IPS DF 4.7 (cell line): ENCODE data around the gene PTPRN2.

Experiments used
- DNase-seq: peaks from one replicate; pipeline ENCODE4 v3.0.0-alpha.2; 2013; ENCODE audit warnings: low spot score; ENCODE audit errors: extremely low read depth

The PTPRN2 gene

DNA sequence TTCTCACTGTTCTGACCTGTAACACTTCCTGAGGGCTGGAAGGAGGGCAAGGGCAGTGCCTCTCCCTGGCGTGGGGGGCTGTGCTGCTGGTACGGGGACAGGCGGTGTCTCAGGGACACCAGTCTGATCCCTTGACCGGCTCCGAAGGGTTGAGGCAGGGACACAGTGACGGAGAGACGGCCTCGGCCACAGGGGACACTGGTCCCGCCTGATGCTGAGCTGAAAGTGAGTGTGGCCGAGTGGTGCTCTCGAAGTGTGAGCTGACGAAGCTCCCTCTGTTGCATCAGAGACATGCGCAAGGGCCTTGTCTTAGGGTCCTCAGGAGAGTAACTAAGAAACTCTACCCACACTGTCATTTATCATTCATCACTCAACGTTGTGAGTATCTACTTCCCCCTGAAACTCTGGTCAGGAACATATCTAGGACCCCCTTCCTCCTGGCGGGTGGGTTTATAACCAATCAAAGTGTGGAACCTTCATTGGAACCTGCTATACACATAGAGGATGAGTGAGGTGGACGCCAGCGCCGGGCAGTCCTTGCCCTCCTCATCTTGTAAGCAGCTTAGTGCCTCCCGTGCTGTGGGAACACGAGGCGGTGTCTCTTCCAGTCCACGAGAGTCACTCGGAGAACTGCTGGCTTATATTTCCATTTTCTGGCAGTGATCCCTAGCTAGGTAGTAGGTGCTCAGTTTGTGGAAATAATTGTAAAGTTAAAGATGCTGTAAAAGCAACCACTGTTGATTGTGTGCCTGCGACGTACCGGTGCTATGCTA lies 967.7 kb downstream of the PTPRN2 start:
- DNase-seq, result no peak

DNA sequence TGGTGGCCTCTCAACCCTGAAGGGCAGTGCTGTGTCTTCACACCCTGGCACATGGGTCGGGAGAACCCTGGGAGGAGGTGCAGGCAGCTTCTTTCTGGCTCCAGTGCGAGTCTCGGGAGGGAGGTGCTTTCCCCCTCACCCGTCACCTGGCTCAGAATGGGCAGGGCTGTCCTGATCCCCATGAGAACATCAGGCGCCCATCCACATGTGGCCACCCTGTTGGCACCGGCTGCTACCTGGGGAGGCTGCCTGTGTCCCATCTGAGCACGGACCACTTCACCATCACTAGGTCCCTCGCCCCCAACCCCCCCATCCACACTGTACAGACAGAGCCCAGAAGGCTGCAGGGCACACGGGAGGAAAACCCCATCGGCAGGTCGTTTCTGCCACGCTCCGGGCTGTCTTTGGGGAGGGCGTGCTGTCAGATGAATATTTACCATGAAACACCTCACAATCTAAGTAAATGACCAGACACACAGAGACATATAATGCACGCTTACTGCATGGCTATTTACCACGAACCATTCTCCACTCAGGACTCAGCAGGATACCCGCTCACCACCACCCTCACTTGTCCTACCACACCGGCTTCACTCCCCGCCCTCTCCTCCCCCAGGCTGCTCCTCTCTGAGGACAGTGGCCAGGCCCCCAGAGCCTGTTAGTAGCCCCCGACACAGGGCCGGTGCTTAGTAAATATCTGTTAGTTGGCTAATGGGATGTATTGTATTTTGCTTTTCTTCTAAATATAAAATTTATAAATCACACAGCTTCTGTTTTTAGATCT lies 968.6 kb downstream of the PTPRN2 start:
- no peak for DNase-seq

DNA sequence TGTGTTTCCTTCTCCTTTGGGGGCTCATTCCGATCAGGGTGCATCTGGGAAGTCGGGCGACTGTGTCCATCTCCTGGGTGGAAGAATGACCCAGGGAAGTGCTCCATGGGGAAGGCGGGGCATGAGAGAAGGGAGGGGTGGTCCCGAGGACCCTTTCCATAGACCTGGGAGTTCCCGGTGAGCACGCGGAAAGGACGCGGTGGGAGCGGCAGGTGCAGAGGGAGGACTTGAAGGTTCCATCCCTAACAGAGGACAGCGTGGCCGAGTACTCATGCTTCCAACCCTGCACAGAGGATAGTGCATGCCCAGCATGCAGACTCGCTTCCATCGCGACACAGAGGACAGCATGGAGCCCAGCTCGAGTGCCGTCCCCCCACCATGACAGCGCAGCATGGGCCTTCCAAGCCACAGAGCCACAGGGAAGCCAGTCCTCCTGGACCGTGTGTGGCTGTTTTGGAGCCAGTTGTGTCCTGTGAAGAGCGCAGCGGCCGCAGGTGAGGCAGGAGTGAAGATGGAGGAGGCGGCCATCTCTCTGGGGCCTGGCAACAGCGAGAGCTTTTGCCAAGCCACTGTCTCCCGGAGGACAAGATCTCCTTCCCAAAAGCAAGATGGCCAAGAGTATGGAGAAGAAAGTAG lies 969.4 kb downstream of the PTPRN2 start:
- no peak for DNase-seq

DNA sequence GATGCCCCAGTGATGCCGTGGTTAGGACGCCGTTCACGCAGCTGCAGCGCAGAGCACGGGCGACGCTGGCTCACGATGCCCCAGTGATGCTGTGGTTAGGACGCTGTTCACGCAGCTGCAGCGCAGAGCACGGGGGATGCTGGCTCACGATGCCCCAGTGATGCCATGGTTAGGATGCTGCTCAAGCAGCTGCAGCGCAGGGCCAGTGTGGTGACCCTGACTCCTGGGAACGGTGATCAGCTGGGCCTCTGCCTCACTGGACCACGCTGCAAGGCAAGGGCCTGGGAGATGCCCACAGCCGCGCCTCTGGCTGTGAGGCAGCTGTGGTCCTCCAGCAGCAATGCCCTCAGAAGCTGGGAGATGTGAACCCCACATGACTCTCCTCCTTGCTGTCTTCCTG lies 970.2 kb downstream of the PTPRN2 start:
- DNase-seq, result no peak

DNA sequence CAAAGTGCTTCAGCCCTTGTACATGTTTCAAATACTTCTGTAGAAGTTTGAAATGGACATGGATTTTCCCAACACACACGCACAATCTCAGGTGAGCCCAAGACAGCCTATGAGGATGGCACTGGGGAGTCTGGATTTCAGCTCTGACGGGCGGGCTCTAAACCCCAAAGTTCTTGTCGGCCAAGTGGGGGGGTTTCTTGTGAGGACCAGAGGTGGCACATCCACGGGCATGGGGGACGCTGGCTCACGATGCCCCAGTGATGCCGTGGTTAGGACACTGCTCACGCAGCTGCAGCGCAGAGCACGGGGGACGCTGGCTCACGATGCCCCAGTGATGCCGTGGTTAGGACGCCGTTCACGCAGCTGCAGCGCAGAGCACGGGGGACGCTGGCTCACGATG lies 970.7 kb downstream of the PTPRN2 start:
- DNase-seq, result no peak

DNA sequence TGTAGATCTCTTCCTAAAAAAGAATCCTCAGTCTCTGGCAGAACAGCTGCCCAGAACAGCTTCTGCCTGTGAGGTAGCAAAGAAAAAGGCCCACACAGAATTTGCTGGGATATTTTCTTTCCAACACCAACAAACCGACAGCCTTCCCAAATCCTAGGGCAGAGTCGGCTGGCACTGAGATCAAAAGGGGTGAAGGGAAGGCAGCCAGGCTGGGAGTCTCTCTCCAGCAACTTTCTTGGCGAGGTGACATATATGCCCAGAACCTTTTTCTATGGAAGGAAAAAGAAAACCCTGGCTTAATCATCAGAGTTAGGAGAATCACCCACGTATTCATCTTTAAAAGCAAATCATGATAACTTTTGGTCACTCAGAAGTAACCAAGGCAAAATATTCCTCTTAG lies 971.2 kb downstream of the PTPRN2 start:
- DNase-seq, result no peak

DNA sequence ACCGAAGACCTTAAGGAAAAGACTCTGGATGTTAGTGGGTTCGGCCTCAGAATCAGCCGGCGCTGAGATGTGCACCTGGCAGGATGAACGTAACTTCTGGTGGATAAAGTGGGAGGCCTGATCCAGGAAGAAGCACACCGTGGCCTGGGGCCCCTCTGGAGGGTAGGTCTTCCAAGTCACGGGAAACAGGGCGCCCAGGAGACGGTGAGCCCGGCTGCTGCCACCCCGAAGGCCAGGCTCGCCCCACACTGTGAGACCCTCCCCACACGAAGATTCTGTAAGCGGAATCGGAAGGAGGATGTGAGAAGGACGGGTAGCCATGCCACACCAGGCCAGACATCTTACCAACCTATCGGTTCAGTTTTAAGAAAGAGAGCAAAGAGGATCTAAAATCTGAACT lies 971.8 kb downstream of the PTPRN2 start:
- no peak for DNase-seq

DNA sequence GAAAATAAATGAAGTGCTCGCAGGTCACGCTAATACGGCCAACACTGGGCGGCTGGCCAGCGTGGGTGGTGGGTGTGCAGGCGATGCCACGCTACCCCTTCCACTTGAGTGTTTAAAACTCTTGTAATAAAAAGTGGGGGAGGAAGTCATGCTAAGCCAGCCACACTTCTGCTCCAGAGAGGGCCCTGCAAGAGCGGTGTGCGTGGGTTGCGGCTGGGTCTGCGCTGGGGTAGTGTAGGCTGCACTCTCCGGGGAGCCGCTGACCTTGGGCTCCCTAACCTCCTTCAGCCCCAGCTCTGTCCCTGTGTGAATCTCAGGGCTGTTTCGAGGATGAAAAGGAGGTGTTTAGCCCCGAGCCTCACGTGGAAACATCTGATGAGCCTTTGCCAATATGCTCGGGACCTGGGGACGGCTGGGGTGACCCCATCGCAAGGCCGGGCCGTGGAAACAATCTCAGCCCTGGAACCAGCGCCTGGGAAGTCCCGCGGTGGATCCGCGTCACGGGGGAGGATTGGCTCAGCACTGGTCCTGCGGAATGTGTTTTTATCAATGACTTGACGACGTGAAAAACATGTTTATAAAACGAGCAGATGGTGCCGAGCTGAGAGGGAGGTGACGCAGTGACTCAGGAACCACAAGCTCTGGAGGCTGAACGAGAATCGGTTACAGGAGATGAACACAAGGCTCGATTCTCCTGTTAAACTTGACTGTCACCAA lies 972.4 kb downstream of the PTPRN2 start:
- DNase-seq, result no peak

DNA sequence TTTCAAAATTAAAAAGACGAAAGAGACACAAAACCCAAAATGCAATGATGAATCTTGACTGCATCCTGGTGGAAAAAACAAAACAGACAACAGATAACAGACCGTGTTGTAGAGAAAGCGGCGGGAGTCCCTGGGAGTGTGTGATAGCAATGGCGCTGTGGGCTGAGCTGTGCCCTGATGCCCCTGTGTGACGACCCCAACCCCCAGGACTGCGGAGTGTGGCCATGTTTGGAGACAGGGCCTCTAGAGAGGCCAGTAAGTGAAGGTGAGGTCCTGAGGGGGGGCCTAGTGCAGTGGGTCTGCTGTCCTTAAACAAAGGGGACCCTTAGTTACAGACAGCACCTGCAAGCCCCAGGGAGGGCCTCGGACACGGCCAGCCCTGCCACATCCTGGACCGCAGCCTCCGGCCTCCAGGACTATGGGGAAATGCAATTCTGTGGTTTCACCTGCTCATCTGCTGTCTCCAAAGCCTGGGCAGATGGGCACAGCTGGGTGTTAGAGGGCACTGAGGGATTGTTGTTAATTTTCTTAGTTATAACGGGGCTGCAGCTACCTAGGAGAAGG lies 973.1 kb downstream of the PTPRN2 start:
- DNase-seq, result no peak

DNA sequence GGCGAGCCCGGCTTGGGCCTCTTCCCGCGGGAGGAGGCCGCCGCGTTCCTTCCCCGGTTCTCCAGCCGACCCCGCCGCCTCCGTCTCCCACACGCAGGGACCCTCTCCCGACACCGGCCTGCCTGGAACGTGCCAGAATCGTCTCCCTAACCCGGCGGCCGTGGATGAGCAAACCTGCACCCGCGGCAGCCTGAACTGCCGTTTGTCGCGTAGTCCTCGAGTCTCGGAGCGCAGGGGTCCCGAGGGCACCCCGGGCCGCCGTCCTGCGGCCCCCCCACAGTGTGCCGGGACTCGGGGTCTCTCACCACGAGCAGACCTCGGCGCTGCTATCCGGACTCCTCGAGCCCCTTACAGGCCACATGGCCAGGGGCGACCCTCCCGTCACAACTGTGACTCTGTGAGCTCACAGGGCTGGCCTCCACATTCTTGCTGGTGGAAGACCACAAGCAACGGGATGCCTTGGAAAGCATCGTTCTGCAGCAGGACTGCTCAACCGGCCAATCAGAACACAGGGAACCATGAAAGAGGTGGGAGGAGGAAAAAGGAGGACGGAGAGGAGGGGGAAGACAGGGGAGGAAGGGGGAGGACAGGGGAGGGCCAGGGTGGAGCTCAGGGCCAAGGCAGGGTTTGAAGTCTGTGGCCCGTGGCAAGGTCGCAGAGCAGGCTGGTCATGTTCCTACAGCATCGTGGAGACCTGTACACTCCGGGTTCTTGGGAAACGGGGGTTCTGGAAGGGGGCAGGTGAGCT lies 973.9 kb downstream of the PTPRN2 start:
- no peak for DNase-seq

DNA sequence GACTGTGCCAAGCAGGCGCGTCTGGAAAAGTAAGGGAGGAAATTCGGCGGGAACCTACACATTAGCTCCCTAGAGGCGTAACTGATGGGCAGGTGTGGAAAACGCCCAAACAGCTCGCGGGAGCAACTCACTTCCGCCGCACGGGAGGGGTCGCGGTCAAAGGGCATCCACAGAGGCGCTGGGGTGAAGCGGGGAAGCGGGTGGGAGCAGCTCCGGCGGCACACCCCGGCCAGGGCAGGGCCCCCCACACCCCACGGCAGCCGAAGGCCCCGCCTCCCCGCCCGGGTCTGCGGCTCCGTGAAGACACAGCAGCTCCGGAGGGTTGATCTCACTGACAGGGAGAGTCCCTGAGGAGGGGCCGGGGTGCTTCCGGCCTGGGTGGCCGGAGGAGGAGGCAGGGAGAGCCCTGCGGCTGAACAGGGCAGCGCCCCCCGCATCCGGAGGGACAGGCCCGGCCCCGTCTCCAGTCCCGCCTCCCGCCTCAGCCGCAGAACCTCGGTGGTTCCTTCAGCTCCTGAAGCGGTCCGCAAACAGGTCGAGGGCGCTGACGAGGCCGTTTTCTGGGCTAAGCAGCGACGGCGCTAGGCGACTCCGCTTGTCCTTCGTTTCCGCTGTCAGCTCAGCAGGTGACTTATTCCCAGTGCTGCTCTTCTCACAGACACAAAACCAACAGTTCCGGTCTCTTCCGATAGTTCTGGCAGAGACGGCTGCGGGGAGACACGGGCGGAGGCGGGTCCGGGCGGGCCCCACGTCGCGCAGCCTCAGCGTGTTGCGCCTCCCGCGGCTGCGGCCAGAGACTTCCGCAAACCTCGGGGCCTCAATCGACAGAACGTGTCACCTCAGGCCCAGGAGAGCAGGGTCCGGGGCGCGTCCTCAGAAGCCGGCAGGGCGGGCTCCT lies 974.7 kb downstream of the PTPRN2 start:
- DNase-seq, result no peak

DNA sequence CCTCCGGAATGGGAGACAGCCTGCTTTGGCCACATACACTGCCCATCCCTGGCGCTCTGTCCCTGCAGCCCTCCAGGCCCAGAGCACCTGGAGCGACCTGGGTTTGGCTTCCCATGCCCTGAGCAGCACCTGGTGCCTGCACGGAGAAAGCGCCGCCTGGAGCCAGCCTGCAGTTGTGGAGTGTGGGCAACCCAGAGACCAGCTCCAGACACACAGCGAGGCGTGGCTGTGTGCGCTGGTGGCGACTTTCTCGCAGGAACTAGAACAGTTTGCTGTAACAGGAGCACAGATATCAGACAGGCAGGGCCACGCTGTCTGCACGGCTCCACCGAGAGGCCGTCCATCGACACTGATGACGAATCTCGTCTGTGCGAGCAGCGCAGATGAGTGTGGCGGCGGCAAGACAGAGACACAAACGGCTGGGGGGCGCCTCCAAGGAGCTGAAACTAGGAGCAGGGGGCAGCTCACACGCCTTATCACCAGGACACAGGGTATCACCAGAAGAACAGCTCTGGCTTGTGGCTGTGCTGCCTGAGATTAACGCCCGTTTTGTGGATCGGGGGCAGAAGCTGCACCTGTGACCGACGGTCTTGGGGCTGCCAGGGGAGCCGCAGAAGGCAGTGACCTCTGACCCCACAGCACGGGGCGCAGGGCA lies 975.5 kb downstream of the PTPRN2 start:
- DNase-seq, result no peak

DNA sequence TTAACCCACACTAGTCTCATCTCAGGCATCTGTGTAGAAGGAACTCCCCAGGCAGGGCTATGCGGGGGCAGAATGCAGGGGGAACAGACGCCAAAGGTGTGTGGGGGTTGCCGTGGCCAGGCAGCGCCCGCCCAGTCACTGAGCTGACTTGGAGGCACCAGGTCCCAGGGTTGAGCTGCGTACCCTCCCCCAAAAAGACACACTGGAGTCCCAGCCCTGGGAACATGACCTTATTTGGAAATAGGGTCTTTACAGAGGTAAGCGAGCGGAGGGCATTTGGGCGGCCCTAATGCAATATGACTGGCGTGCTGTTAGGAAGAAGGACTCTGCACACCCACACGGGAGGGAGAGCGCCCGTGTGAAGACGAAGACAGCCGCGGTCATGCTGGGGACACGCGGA lies 976.3 kb downstream of the PTPRN2 start:
- DNase-seq, result no peak

DNA sequence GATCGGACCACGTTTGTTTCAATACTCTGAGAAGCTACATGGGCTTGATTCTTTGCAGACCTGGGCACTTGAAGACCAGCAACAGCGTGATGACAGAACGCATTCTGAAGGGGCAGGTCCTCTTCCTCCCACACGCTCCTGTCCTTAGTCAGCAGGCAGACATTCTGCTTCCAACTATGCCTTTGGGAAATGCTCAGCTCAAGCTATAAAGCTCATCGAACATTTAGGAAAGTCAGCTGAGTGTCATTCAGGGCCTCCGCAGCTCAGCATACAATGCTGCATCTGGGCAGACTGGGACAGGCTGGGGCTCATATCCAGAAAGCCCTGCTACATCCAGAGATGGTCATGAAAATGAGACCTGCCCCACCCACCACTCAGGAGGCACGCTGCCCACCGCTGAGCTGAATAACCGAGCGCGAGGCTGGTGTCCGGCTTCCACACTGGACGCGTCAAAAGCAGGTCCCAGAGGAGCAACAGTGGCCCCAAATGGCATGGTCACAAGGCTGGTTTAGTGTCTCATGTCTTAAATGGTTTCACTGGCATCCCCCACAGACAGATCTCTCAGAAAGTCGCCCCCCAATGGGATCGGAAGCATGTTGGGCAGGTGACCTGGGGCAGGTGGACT lies 976.8 kb downstream of the PTPRN2 start:
- no peak for DNase-seq

DNA sequence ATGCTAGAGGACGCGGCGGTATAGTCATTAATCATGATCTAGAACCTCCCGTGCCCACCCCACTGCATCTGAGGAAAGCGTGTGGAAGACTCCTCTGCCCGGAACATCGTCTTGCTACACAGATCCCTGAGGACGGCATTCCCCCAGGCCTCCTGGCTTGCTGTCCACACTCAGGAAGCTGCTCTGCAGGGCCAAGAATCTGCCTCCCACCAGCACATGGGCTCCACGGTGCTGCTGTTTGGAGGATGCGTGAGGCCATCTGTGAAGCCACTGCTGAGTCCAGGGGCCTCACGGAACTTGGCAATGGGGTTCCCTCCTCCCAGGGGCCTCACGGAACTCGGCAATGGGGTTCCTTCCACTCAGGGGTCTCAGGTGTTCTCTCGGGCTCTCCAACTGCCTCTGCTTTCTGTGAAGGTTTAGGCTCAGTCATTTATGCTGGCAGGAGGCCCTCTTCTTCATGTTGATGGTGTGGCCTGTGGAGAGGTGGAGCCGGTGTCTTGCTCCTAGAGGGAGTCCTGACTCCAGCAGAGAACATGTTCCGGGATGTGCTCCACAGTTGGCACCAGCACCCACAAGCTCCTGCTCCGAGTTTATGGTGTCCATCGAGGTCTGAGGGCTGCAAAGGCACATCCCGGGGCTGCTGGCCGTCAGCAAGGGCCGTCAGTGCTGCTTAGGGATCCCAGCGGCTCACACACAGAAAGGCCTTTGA lies 977.5 kb downstream of the PTPRN2 start:
- no peak for DNase-seq

DNA sequence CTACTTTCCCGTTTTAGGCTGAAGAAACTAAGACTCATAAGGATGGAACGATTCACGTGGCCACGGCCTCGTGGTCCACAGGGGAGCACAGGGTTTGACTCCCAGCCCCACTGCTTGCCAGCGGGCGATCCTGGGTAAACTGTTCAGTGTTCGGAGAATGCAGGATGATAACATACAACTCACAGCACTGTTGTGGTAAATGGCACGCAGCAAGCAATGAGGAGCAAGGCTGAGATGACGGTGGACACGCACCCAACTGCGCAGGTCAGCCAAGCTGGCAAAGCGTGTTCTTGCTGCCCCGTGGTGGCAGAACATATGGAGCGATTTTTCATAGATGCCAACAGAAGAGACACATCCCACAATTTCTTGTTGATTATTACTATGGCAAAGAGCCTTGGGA lies 978.1 kb downstream of the PTPRN2 start:
- no peak for DNase-seq

DNA sequence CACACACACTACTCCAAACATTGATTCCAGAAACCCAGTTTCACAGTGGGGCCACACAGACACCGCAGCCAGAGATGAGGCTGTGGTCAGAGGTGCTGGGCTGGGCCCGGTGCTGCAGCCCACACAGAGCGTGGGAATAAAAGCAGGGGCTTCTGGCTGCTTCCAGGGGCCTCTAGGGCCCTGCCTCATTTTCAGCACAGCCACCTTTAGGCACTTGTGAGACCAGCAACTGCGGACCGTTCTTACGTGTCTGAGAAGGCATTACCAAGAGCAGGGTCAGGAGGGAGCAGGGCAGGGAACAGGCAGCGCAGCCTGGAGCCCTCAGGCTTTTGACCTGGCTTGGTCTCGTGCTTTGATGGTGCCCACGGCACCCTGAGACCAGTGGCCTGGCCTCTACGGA lies 980.4 kb downstream of the PTPRN2 start:
- DNase-seq, result no peak

DNA sequence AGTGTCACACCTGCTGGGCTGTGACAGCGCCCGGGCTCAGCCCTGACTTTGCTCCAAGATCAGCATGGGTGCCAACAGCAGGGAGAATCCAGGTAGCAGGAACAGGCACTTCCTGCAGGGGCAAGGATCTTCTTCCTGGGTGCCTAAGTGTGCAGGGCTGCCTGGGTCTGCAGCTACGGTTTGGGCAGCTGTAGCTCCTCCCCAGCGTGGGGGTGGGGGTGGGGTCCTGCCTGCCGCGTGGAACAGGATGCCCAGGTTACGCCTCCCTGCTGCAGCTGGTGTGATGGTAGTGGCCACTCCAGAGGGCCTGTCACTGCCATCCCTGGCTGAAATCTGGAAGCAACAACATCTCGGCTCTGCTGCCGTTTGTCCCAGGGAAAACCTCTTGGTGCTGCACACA lies 981.5 kb downstream of the PTPRN2 start:
- no peak for DNase-seq
